Measurements from ENCODE around the gene ITGAX. TPM values are rescaled to one million over a fixed set of nuclear protein-coding genes. Genes with fewer than 3 reads are reported as not detected.

The ITGAX gene
- total and polyA plus RNA-seq, 2 donors (not counting 1 experiment from before 2014, with no cell fraction given): 48.0 to 78.8 TPM

- Histone ChIP-seq H3K4me2 (replicated peaks; ENCODE audit: low read depth, low read length, poor library complexity, severe bottlenecking) (no peak overlapping the region), H3K36me3 (replicated peaks in 1 of 2; ENCODE audit: control extremely low read depth in 1 of 2, control insufficient read depth in 1 of 2, extremely low read depth in 1 of 2, insufficient read depth in 2 of 2, low read length in 1 of 2) (no peaks in the 10 kb centered on the region), H2AFZ (ENCODE audit: insufficient read depth, low read depth, low read length, poor library complexity, severe bottlenecking) (no peak overlapping the region), H3K27ac (ENCODE audit: low read length in 2 of 2) (no peak overlapping the region), H3K9me3 (ENCODE audit: control extremely low read depth in 1 of 3, control insufficient read depth in 2 of 3, insufficient read depth in 1 of 3, low read length in 2 of 3) (no peaks in the 10 kb centered on the region), H3K27me3 (replicated peaks in 1 of 4; ENCODE audit: control extremely low read depth in 1 of 4, control insufficient read depth in 3 of 4, insufficient read depth in 4 of 4, low read length in 3 of 4) (peaks cover 0 to 2% (median 0%) of the 10 kb centered on the region in 4 experiments), H4K20me1 (ENCODE audit: control insufficient read depth, insufficient read depth, low read length, poor library complexity, severe bottlenecking) (no peaks in the 10 kb centered on the region), H3K4me1 (ENCODE audit: control insufficient read depth in 2 of 2, insufficient read depth in 2 of 2, low read length in 2 of 2) (peaks cover 0 to 3% of the 10 kb centered on the region in 2 donors), H3K9ac (ENCODE audit: low read length) (no peak overlapping the region), H3K79me2 (ENCODE audit: control insufficient read depth, insufficient read depth, low read length) (no peaks in the 10 kb centered on the region), H3K4me3 (ENCODE audit: control extremely low read depth in 1 of 5, extremely low read depth in 1 of 5, insufficient read depth in 1 of 5, low read depth in 2 of 5, low read length in 4 of 5) (no peak overlapping the region)
- Mint-ChIP-seq H3K27ac (no peak overlapping the region), H3K9me3 (ENCODE audit: insufficient read depth) (no peaks in the 10 kb centered on the region), H3K4me1 (peaks cover 13% of the 10 kb centered on the region), H3K4me3 (no peak overlapping the region), H3K27me3 (peaks cover 18% of the 10 kb centered on the region)
- TF ChIP-seq EZH2 (IDR thresholded peaks at IDR 0.05; ENCODE audit: borderline replicate concordance, insufficient read depth, low read depth, low read length, poor library complexity, severe bottlenecking) (no peak), CTCF (IDR thresholded peaks at IDR 0.05) (no peak)
- no peak for ATAC-seq (ENCODE audit: low read depth)
- no peak for DNase-seq
- ChIA-PET POLR2A (no interaction called here), CTCF (no interaction called here)
- intact Hi-C loops (cut with micrococcal nuclease): no loop called here
- 100% methylated on average over 1 of the region's 2 CpGs for WGBS (ENCODE audit: insufficient coverage)
These were observed 33.6 kb downstream of the ITGAX start for GRCh38 chr16:31388535-31388934.

- ATAC-seq (ENCODE audit: low read depth) (no peak), DNase-seq (no peak)
- H3K27me3 Mint-ChIP-seq: peaks cover 16% of the 10 kb centered on the region
- H3K36me3 ChIP-seq (replicated peaks in 1 of 2; ENCODE audit: control extremely low read depth in 1 of 2, control insufficient read depth in 1 of 2, extremely low read depth in 1 of 2, insufficient read depth in 2 of 2, low read length in 1 of 2): no peaks in the 10 kb centered on the region
- CTCF ChIA-PET: no interaction called here
- peaks cover 13% of the 10 kb centered on the region for H3K4me1 Mint-ChIP-seq
- no peaks in the 10 kb centered on the region for H3K9me3 ChIP-seq (ENCODE audit: control extremely low read depth in 1 of 3, control insufficient read depth in 2 of 3, insufficient read depth in 1 of 3, low read length in 2 of 3)
- POLR2A ChIA-PET: no interaction called here
- TF ChIP-seq CTCF (IDR thresholded peaks at IDR 0.05): no peak
- no peak for TF ChIP-seq EZH2 (IDR thresholded peaks at IDR 0.05; ENCODE audit: borderline replicate concordance, insufficient read depth, low read depth, low read length, poor library complexity, severe bottlenecking)
- H3K4me2 ChIP-seq (replicated peaks; ENCODE audit: low read depth, low read length, poor library complexity, severe bottlenecking): no peak overlapping the region
- intact Hi-C loops (cut with micrococcal nuclease): no loop called here
- H3K27me3 ChIP-seq (replicated peaks in 1 of 4; ENCODE audit: control extremely low read depth in 1 of 4, control insufficient read depth in 3 of 4, insufficient read depth in 4 of 4, low read length in 3 of 4): peaks cover 0 to 3% (median 0%) of the 10 kb centered on the region in 4 experiments
- H3K9ac ChIP-seq (ENCODE audit: low read length): no peak overlapping the region
- no peaks in the 10 kb centered on the region for H3K9me3 Mint-ChIP-seq (ENCODE audit: insufficient read depth)
- 80% methylated on average over 2 of the region's 6 CpGs for WGBS (ENCODE audit: insufficient coverage)
- no peaks in the 10 kb centered on the region for H4K20me1 ChIP-seq (ENCODE audit: control insufficient read depth, insufficient read depth, low read length, poor library complexity, severe bottlenecking)
- H3K4me1 ChIP-seq (ENCODE audit: control insufficient read depth in 2 of 2, insufficient read depth in 2 of 2, low read length in 2 of 2): peaks cover 0 to 3% of the 10 kb centered on the region in 2 donors
- no peak overlapping the region for H3K27ac ChIP-seq (ENCODE audit: low read length in 2 of 2)
- no peak overlapping the region for H2AFZ ChIP-seq (ENCODE audit: insufficient read depth, low read depth, low read length, poor library complexity, severe bottlenecking)
- H3K4me3 Mint-ChIP-seq: no peak overlapping the region
- H3K79me2 ChIP-seq (ENCODE audit: control insufficient read depth, insufficient read depth, low read length): no peaks in the 10 kb centered on the region
- no peak overlapping the region for H3K4me3 ChIP-seq (ENCODE audit: control extremely low read depth in 1 of 5, extremely low read depth in 1 of 5, insufficient read depth in 1 of 5, low read depth in 2 of 5, low read length in 4 of 5)
- H3K27ac Mint-ChIP-seq: no peak overlapping the region
These were observed 35.6 kb downstream of the ITGAX start for GRCh38 chr16:31390504-31391041.
